ENCODE data around the gene SPON1.

DNA sequence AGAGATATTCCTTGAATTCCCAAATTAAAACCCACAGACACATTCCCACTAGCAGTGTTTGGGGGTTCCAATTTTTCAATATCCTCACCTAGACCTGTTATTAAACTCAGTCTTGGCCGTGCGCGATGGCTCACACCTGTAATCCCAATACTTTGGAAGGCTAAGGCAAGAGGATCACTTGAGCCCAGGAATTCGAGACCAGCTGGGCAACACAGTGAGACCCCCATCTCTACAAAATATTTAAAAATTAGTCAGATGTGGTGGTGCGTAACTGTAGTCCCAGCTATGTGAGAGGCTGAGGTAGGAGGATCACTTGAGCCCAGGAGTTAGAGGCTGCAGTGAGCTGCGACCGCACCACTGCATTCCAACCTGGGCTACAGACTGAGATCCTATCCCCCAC lies 343.1 kb downstream of the SPON1 start:
- TF ChIP-seq YY1 (IDR thresholded peaks at IDR 0.05; ENCODE audit: insufficient read depth, insufficient read length) (no peak), SUZ12 (IDR thresholded peaks at IDR 0.05; ENCODE audit: extremely low read depth, insufficient read depth, insufficient read length) (no peak)

Data from NT2/D1 (cell line).